ENCODE data around the gene HRH3.

Gene HRH3

GRCh38 chr20:62178316-62179161 lies 41.5 kb downstream of the HRH3 start:
- Histone ChIP-seq H3K27me3 (ENCODE audit: control insufficient read depth, insufficient read depth, low read length) (no peaks in the 10 kb centered on the region), H3K9ac (ENCODE audit: low read length) (no peak overlapping the region), H3K4me1 (ENCODE audit: control insufficient read depth, insufficient read depth, low read length) (peaks cover 2% of the 10 kb centered on the region), H3K4me3 (ENCODE audit: low read length) (no peak overlapping the region), H3K27ac (ENCODE audit: low read depth, low read length) (no peak overlapping the region), H3K36me3 (ENCODE audit: control insufficient read depth, insufficient read depth, low read length) (peaks cover 5% of the 10 kb centered on the region)

GRCh38 chr20:62177307-62177706 lies 42.8 kb downstream of the HRH3 start:
- Histone ChIP-seq H3K27ac (ENCODE audit: low read depth, low read length) (no peak overlapping the region), H3K36me3 (ENCODE audit: control insufficient read depth, insufficient read depth, low read length) (peaks cover 5% of the 10 kb centered on the region), H3K9ac (ENCODE audit: low read length) (no peak overlapping the region), H3K4me1 (ENCODE audit: control insufficient read depth, insufficient read depth, low read length) (no peaks in the 10 kb centered on the region), H3K27me3 (ENCODE audit: control insufficient read depth, insufficient read depth, low read length) (no peaks in the 10 kb centered on the region), H3K4me3 (ENCODE audit: low read length) (no peak overlapping the region)

GRCh38 chr20:62176866-62177265 lies 43.2 kb downstream of the HRH3 start:
- Histone ChIP-seq H3K4me3 (ENCODE audit: low read length) (no peak overlapping the region), H3K9ac (ENCODE audit: low read length) (no peak overlapping the region), H3K4me1 (ENCODE audit: control insufficient read depth, insufficient read depth, low read length) (no peaks in the 10 kb centered on the region), H3K36me3 (ENCODE audit: control insufficient read depth, insufficient read depth, low read length) (peaks cover 5% of the 10 kb centered on the region), H3K27ac (ENCODE audit: low read depth, low read length) (no peak overlapping the region), H3K27me3 (ENCODE audit: control insufficient read depth, insufficient read depth, low read length) (no peaks in the 10 kb centered on the region)

GRCh38 chr20:62175711-62176110 lies 44.4 kb downstream of the HRH3 start:
- Histone ChIP-seq H3K4me1 (ENCODE audit: control insufficient read depth, insufficient read depth, low read length) (no peaks in the 10 kb centered on the region), H3K27ac (ENCODE audit: low read depth, low read length) (no peak overlapping the region), H3K4me3 (ENCODE audit: low read length) (no peak overlapping the region), H3K27me3 (ENCODE audit: control insufficient read depth, insufficient read depth, low read length) (no peaks in the 10 kb centered on the region), H3K9ac (ENCODE audit: low read length) (no peak overlapping the region), H3K36me3 (ENCODE audit: control insufficient read depth, insufficient read depth, low read length) (peaks cover 5% of the 10 kb centered on the region)

- Histone ChIP-seq H3K9ac (ENCODE audit: low read length) (no peak overlapping the region), H3K4me1 (ENCODE audit: control insufficient read depth, insufficient read depth, low read length) (no peaks in the 10 kb centered on the region), H3K27me3 (ENCODE audit: control insufficient read depth, insufficient read depth, low read length) (no peaks in the 10 kb centered on the region), H3K27ac (ENCODE audit: low read depth, low read length) (no peak overlapping the region), H3K36me3 (ENCODE audit: control insufficient read depth, insufficient read depth, low read length) (peaks cover 5% of the 10 kb centered on the region), H3K4me3 (ENCODE audit: low read length) (no peak overlapping the region)
Measured at GRCh38 chr20:62174870-62175624, 45.0 kb downstream of the HRH3 start.

- Histone ChIP-seq H3K9ac (ENCODE audit: low read length) (no peak overlapping the region), H3K27ac (ENCODE audit: low read depth, low read length) (no peak overlapping the region), H3K36me3 (ENCODE audit: control insufficient read depth, insufficient read depth, low read length) (peaks cover 5% of the 10 kb centered on the region), H3K4me1 (ENCODE audit: control insufficient read depth, insufficient read depth, low read length) (no peaks in the 10 kb centered on the region), H3K27me3 (ENCODE audit: control insufficient read depth, insufficient read depth, low read length) (no peaks in the 10 kb centered on the region), H3K4me3 (ENCODE audit: low read length) (no peak overlapping the region)
Measured at GRCh38 chr20:62174021-62174804, 45.9 kb downstream of the HRH3 start.

GRCh38 chr20:62172666-62173065 lies 47.4 kb downstream of the HRH3 start:
- Histone ChIP-seq H3K27me3 (ENCODE audit: control insufficient read depth, insufficient read depth, low read length) (no peaks in the 10 kb centered on the region), H3K27ac (ENCODE audit: low read depth, low read length) (no peak overlapping the region), H3K4me1 (ENCODE audit: control insufficient read depth, insufficient read depth, low read length) (no peaks in the 10 kb centered on the region), H3K9ac (ENCODE audit: low read length) (no peak overlapping the region), H3K4me3 (ENCODE audit: low read length) (no peak overlapping the region), H3K36me3 (ENCODE audit: control insufficient read depth, insufficient read depth, low read length) (peaks cover 5% of the 10 kb centered on the region)

GRCh38 chr20:62171245-62171644 lies 48.8 kb downstream of the HRH3 start:
- peaks cover 6% of the 10 kb centered on the region for H3K36me3 ChIP-seq (ENCODE audit: control insufficient read depth, insufficient read depth, low read length)
- H3K4me1 ChIP-seq (ENCODE audit: control insufficient read depth, insufficient read depth, low read length) = no peaks in the 10 kb centered on the region
- H3K27ac ChIP-seq (ENCODE audit: low read depth, low read length) = no peak overlapping the region
- H3K4me3 ChIP-seq (ENCODE audit: low read length) = no peak overlapping the region
- no peak overlapping the region for H3K9ac ChIP-seq (ENCODE audit: low read length)
- no peaks in the 10 kb centered on the region for H3K27me3 ChIP-seq (ENCODE audit: control insufficient read depth, insufficient read depth, low read length)

GRCh38 chr20:62170536-62170935 lies 49.5 kb downstream of the HRH3 start:
- H3K9ac ChIP-seq (ENCODE audit: low read length) = no peak overlapping the region
- H3K36me3 ChIP-seq (ENCODE audit: control insufficient read depth, insufficient read depth, low read length) = peaks cover 12% of the 10 kb centered on the region
- no peaks in the 10 kb centered on the region for H3K4me1 ChIP-seq (ENCODE audit: control insufficient read depth, insufficient read depth, low read length)
- H3K27ac ChIP-seq (ENCODE audit: low read depth, low read length) = no peak overlapping the region
- no peak overlapping the region for H3K4me3 ChIP-seq (ENCODE audit: low read length)
- no peaks in the 10 kb centered on the region for H3K27me3 ChIP-seq (ENCODE audit: control insufficient read depth, insufficient read depth, low read length)

GRCh38 chr20:62168890-62169435 lies 51.1 kb downstream of the HRH3 start:
- peaks cover 18% of the 10 kb centered on the region for H3K36me3 ChIP-seq (ENCODE audit: control insufficient read depth, insufficient read depth, low read length)
- no peak overlapping the region for H3K4me3 ChIP-seq (ENCODE audit: low read length)
- H3K27ac ChIP-seq (ENCODE audit: low read depth, low read length) = no peak overlapping the region
- no peak overlapping the region for H3K9ac ChIP-seq (ENCODE audit: low read length)
- no peaks in the 10 kb centered on the region for H3K27me3 ChIP-seq (ENCODE audit: control insufficient read depth, insufficient read depth, low read length)
- no peaks in the 10 kb centered on the region for H3K4me1 ChIP-seq (ENCODE audit: control insufficient read depth, insufficient read depth, low read length)

GRCh38 chr20:62168061-62168460 lies 52.0 kb downstream of the HRH3 start:
- Histone ChIP-seq H3K4me1 (ENCODE audit: control insufficient read depth, insufficient read depth, low read length) (no peaks in the 10 kb centered on the region), H3K36me3 (ENCODE audit: control insufficient read depth, insufficient read depth, low read length) (peaks cover 18% of the 10 kb centered on the region), H3K27me3 (ENCODE audit: control insufficient read depth, insufficient read depth, low read length) (no peaks in the 10 kb centered on the region), H3K4me3 (ENCODE audit: low read length) (no peak overlapping the region), H3K27ac (ENCODE audit: low read depth, low read length) (no peak overlapping the region), H3K9ac (ENCODE audit: low read length) (no peak overlapping the region)

- Histone ChIP-seq H3K36me3 (ENCODE audit: control insufficient read depth, insufficient read depth, low read length) (peaks cover 24% of the 10 kb centered on the region), H3K27me3 (ENCODE audit: control insufficient read depth, insufficient read depth, low read length) (no peaks in the 10 kb centered on the region)
Measured at GRCh38 chr20:62167474-62167873, 52.6 kb downstream of the HRH3 start.

More at GRCh38 chr20:62167474-62167873, 52.6 kb downstream of the HRH3 start:
- Histone ChIP-seq H3K9ac (ENCODE audit: low read length) (no peak overlapping the region), H3K4me1 (ENCODE audit: control insufficient read depth, insufficient read depth, low read length) (no peaks in the 10 kb centered on the region), H3K4me3 (ENCODE audit: low read length) (no peak overlapping the region), H3K27ac (ENCODE audit: low read depth, low read length) (no peak overlapping the region)
